Measurements from ENCODE around the gene TMPRSS11E.
"Not testable (repeated sequence)": the region's sequence is repeated elsewhere in the genome, so short reads cannot be mapped to it uniquely, and the experiment has no call there.

The TMPRSS11E gene

GRCh38 chr4:68494688-68495087 lies 47.4 kb downstream of the TMPRSS11E start:
- H3K4me3 ChIP-seq (ENCODE audit: insufficient read depth, low read depth, low read length): no peak overlapping the region
- H3K27me3 ChIP-seq (ENCODE audit: control insufficient read depth, insufficient read depth, low read length, poor library complexity, severe bottlenecking): no peaks in the 10 kb centered on the region
- WGBS, 2 experiments: 95 to 100% methylated on average over 1 of the region's 1 CpG
- H3K27ac ChIP-seq (ENCODE audit: insufficient read depth, low read depth, low read length, poor library complexity, severe bottlenecking): no peak overlapping the region
- no peaks in the 10 kb centered on the region for H3K9me3 ChIP-seq (ENCODE audit: control insufficient read depth, low read length)
- H3K4me1 ChIP-seq (ENCODE audit: control insufficient read depth, insufficient read depth, low read length): no peaks in the 10 kb centered on the region
- H3K36me3 ChIP-seq (ENCODE audit: control insufficient read depth, insufficient read depth, low read length): no peaks in the 10 kb centered on the region

- no peaks in the 10 kb centered on the region for H3K36me3 ChIP-seq (ENCODE audit: control insufficient read depth, insufficient read depth, low read length)
- no peaks in the 10 kb centered on the region for H3K4me1 ChIP-seq (ENCODE audit: control insufficient read depth, insufficient read depth, low read length)
- H3K4me3 ChIP-seq (ENCODE audit: insufficient read depth, low read depth, low read length): no peak overlapping the region
- no peaks in the 10 kb centered on the region for H3K27me3 ChIP-seq (ENCODE audit: control insufficient read depth, insufficient read depth, low read length, poor library complexity, severe bottlenecking)
- WGBS, 2 experiments: 36 to 67% methylated on average over 1 to 2 of the region's 5 CpGs
- no peak overlapping the region for H3K27ac ChIP-seq (ENCODE audit: insufficient read depth, low read depth, low read length, poor library complexity, severe bottlenecking)
- no peaks in the 10 kb centered on the region for H3K9me3 ChIP-seq (ENCODE audit: control insufficient read depth, low read length)
These were observed 51.2 kb downstream of the TMPRSS11E start for GRCh38 chr4:68498413-68499007.

- H3K4me1 ChIP-seq (ENCODE audit: control insufficient read depth, insufficient read depth, low read length): no peaks in the 10 kb centered on the region
- H3K27me3 ChIP-seq (ENCODE audit: control insufficient read depth, insufficient read depth, low read length, poor library complexity, severe bottlenecking): no peaks in the 10 kb centered on the region
- H3K36me3 ChIP-seq (ENCODE audit: control insufficient read depth, insufficient read depth, low read length): no peaks in the 10 kb centered on the region
- H3K4me3 ChIP-seq (ENCODE audit: insufficient read depth, low read depth, low read length): no peak overlapping the region
- 97% methylated on average over 2 of the region's 4 CpGs; no CpG with 5 or more reads in 1 of the 2 experiments for WGBS, 2 experiments
- no peaks in the 10 kb centered on the region for H3K9me3 ChIP-seq (ENCODE audit: control insufficient read depth, low read length)
- no peak overlapping the region for H3K27ac ChIP-seq (ENCODE audit: insufficient read depth, low read depth, low read length, poor library complexity, severe bottlenecking)
These were observed 51.8 kb downstream of the TMPRSS11E start for GRCh38 chr4:68499021-68499420.

- not testable (repeated sequence) for H3K9me3 ChIP-seq (ENCODE audit: control insufficient read depth, low read length); H3K4me1 ChIP-seq (ENCODE audit: control insufficient read depth, insufficient read depth, low read length); H3K36me3 ChIP-seq (ENCODE audit: control insufficient read depth, insufficient read depth, low read length); H3K27ac ChIP-seq (ENCODE audit: insufficient read depth, low read depth, low read length, poor library complexity, severe bottlenecking); H3K27me3 ChIP-seq (ENCODE audit: control insufficient read depth, insufficient read depth, low read length, poor library complexity, severe bottlenecking); H3K4me3 ChIP-seq (ENCODE audit: insufficient read depth, low read depth, low read length)
- 93 to 94% methylated on average over 4 of the region's 4 CpGs for WGBS, 2 experiments
These were observed 56.2 kb downstream of the TMPRSS11E start for GRCh38 chr4:68503462-68503861.

GRCh38 chr4:68504836-68505235 lies 57.6 kb downstream of the TMPRSS11E start:
- WGBS, 2 experiments: 96 to 97% methylated on average over 4 of the region's 4 CpGs
- not testable (repeated sequence) for H3K4me3 ChIP-seq (ENCODE audit: insufficient read depth, low read depth, low read length); H3K4me1 ChIP-seq (ENCODE audit: control insufficient read depth, insufficient read depth, low read length); H3K36me3 ChIP-seq (ENCODE audit: control insufficient read depth, insufficient read depth, low read length); H3K27me3 ChIP-seq (ENCODE audit: control insufficient read depth, insufficient read depth, low read length, poor library complexity, severe bottlenecking); H3K27ac ChIP-seq (ENCODE audit: insufficient read depth, low read depth, low read length, poor library complexity, severe bottlenecking); H3K9me3 ChIP-seq (ENCODE audit: control insufficient read depth, low read length)

GRCh38 chr4:68505452-68505851 lies 58.2 kb downstream of the TMPRSS11E start:
- not testable (repeated sequence) for H3K4me3 ChIP-seq (ENCODE audit: insufficient read depth, low read depth, low read length); H3K27me3 ChIP-seq (ENCODE audit: control insufficient read depth, insufficient read depth, low read length, poor library complexity, severe bottlenecking); H3K9me3 ChIP-seq (ENCODE audit: control insufficient read depth, low read length); H3K4me1 ChIP-seq (ENCODE audit: control insufficient read depth, insufficient read depth, low read length); H3K27ac ChIP-seq (ENCODE audit: insufficient read depth, low read depth, low read length, poor library complexity, severe bottlenecking); H3K36me3 ChIP-seq (ENCODE audit: control insufficient read depth, insufficient read depth, low read length)
- 83 to 100% methylated on average over 1 of the region's 1 CpG for WGBS, 2 experiments

- WGBS, 2 experiments: 92 to 100% methylated on average over 1 of the region's 1 CpG
- Histone ChIP-seq H3K4me1 (ENCODE audit: control insufficient read depth, insufficient read depth, low read length) (no peaks in the 10 kb centered on the region), H3K4me3 (ENCODE audit: insufficient read depth, low read depth, low read length) (no peak overlapping the region), H3K27ac (ENCODE audit: insufficient read depth, low read depth, low read length, poor library complexity, severe bottlenecking) (no peak overlapping the region), H3K36me3 (ENCODE audit: control insufficient read depth, insufficient read depth, low read length) (no peaks in the 10 kb centered on the region), H3K9me3 (ENCODE audit: control insufficient read depth, low read length) (no peaks in the 10 kb centered on the region), H3K27me3 (ENCODE audit: control insufficient read depth, insufficient read depth, low read length, poor library complexity, severe bottlenecking) (no peaks in the 10 kb centered on the region)
These were observed 71.6 kb downstream of the TMPRSS11E start for GRCh38 chr4:68518889-68519288.

- H3K27me3 ChIP-seq (ENCODE audit: control insufficient read depth, insufficient read depth, low read length, poor library complexity, severe bottlenecking): no peaks in the 10 kb centered on the region
- no peaks in the 10 kb centered on the region for H3K9me3 ChIP-seq (ENCODE audit: control insufficient read depth, low read length)
- no peak overlapping the region for H3K27ac ChIP-seq (ENCODE audit: insufficient read depth, low read depth, low read length, poor library complexity, severe bottlenecking)
- no CpG with 5 or more reads among the region's 2 CpGs for WGBS, 2 experiments
- no peaks in the 10 kb centered on the region for H3K4me1 ChIP-seq (ENCODE audit: control insufficient read depth, insufficient read depth, low read length)
- H3K4me3 ChIP-seq (ENCODE audit: insufficient read depth, low read depth, low read length): no peak overlapping the region
- no peaks in the 10 kb centered on the region for H3K36me3 ChIP-seq (ENCODE audit: control insufficient read depth, insufficient read depth, low read length)
These were observed 73.7 kb downstream of the TMPRSS11E start for GRCh38 chr4:68520985-68521384.

GRCh38 chr4:68522232-68522631 lies 75.0 kb downstream of the TMPRSS11E start:
- 42 to 64% methylated on average over 1 of the region's 1 CpG for WGBS, 2 experiments

GRCh38 chr4:68535974-68536373 lies 88.7 kb downstream of the TMPRSS11E start:
- Histone ChIP-seq H3K9me3 (ENCODE audit: control insufficient read depth, low read length) (no peaks in the 10 kb centered on the region), H3K27ac (ENCODE audit: insufficient read depth, low read depth, low read length, poor library complexity, severe bottlenecking) (no peak overlapping the region), H3K36me3 (ENCODE audit: control insufficient read depth, insufficient read depth, low read length) (no peaks in the 10 kb centered on the region), H3K4me3 (ENCODE audit: insufficient read depth, low read depth, low read length) (no peak overlapping the region), H3K4me1 (ENCODE audit: control insufficient read depth, insufficient read depth, low read length) (no peaks in the 10 kb centered on the region), H3K27me3 (ENCODE audit: control insufficient read depth, insufficient read depth, low read length, poor library complexity, severe bottlenecking) (no peaks in the 10 kb centered on the region)
- WGBS, 2 experiments: 77 to 79% methylated on average over 6 of the region's 6 CpGs

More at GRCh38 chr4:68522232-68522631, 75.0 kb downstream of the TMPRSS11E start:
- H3K9me3 ChIP-seq (ENCODE audit: control insufficient read depth, low read length); H3K27me3 ChIP-seq (ENCODE audit: control insufficient read depth, insufficient read depth, low read length, poor library complexity, severe bottlenecking); H3K36me3 ChIP-seq (ENCODE audit: control insufficient read depth, insufficient read depth, low read length); H3K4me3 ChIP-seq (ENCODE audit: insufficient read depth, low read depth, low read length); H3K27ac ChIP-seq (ENCODE audit: insufficient read depth, low read depth, low read length, poor library complexity, severe bottlenecking); H3K4me1 ChIP-seq (ENCODE audit: control insufficient read depth, insufficient read depth, low read length): not testable (repeated sequence)

GRCh38 chr4:68536375-68536774 lies 89.1 kb downstream of the TMPRSS11E start:
- 57 to 66% methylated on average over 3 of the region's 3 CpGs for WGBS, 2 experiments
- Histone ChIP-seq H3K4me3 (ENCODE audit: insufficient read depth, low read depth, low read length) (no peak overlapping the region), H3K36me3 (ENCODE audit: control insufficient read depth, insufficient read depth, low read length) (no peaks in the 10 kb centered on the region), H3K9me3 (ENCODE audit: control insufficient read depth, low read length) (no peaks in the 10 kb centered on the region), H3K4me1 (ENCODE audit: control insufficient read depth, insufficient read depth, low read length) (no peaks in the 10 kb centered on the region), H3K27me3 (ENCODE audit: control insufficient read depth, insufficient read depth, low read length, poor library complexity, severe bottlenecking) (no peaks in the 10 kb centered on the region), H3K27ac (ENCODE audit: insufficient read depth, low read depth, low read length, poor library complexity, severe bottlenecking) (no peak overlapping the region)

Data from ectodermal cell (in vitro differentiated cells).